Motor neuron (in vitro differentiated cells): ENCODE measurements around the gene DPM2. TPM values are rescaled to one million over a fixed set of nuclear protein-coding genes. Genes with fewer than 3 reads are reported as not detected.

Source experiments
- ATAC-seq, 8 experiments: fragments of 200-7000 bp; cut with Tn5 transposase; replicated peaks in 6 of 8; 2 replicates each; pipeline ENCODE4 v1.8.0; 2021; ENCODE audit warnings: mild to moderate bottlenecking in 8 of 8, moderate library complexity in 8 of 8
- H3K27ac ChIP-seq, 2 donors: fragments of 250-450 bp; sonication (Bioruptor Pico); 2 replicates each; pipeline ENCODE4 v1.9.0; 2021; ENCODE audit warnings: antibody characterized with exemption in 2 of 2, mild to moderate bottlenecking in 2 of 2, moderate library complexity in 1 of 2
- H3K4me1 ChIP-seq, 2 donors: fragments of 250-450 bp; sonication (Bioruptor Pico); replicated peaks in 1 of 2; 2 replicates each; pipeline ENCODE4 v1.6.1; 2021; ENCODE audit warnings: antibody characterized with exemption in 2 of 2, mild to moderate bottlenecking in 2 of 2, moderate library complexity in 1 of 2
- H3K4me3 ChIP-seq, 5 donors: fragments of 250-450 bp; sonication (Bioruptor Pico); 2 replicates each; pipeline ENCODE4 v1.9.0; 2021; ENCODE audit warnings: antibody characterized with exemption in 5 of 5, mild to moderate bottlenecking in 5 of 5, moderate library complexity in 4 of 5
- WGBS, 10 experiments: fragments of 450-650 bp; shearing (Covaris generic); methylation state at CpG; one replicate each; pipeline ENCODE4 v1.0.0; 2022; 5-methylcytosine and 5-hydroxymethylcytosine counted together
- in situ Hi-C, 9 experiments: fragments of 400-800 bp; cut with MboI; loops; one replicate each; pipeline ENCODE4 v1.15.0; 2021; ENCODE audit warnings: low sequenced_read_pairs in 9 of 9, low pct_unique_long_range_greater_than_20kb in 2 of 9; ENCODE audit not compliant: unreplicated experiment in 9 of 9
- total RNA-seq, 8 experiments: library from RNA; unstranded; fragments of 300-600 nt; gene quantifications; 2 replicates each; pipeline versions ENCODE4 v1.2.3 to v1.2.4, GENCODE V29; 2022

DPM2 gene
- total RNA-seq, 8 experiments from 2014 or later = 22.5 to 37.6 (median 28.8) TPM

- no peak overlapping the region for H3K27ac ChIP-seq
- H3K4me3 ChIP-seq = no peak overlapping the region
- no peak for ATAC-seq
- in situ Hi-C loops = loop anchor here in 2 of 9 experiments (5.0 to 25.0 kb wide), 2 partner anchors 84 to 89 kb away; no protein-coding TSS in a partner anchor
- peaks cover 18 to 20% of the 10 kb centered on the region in 2 donors for H3K4me1 ChIP-seq
- WGBS, 10 experiments = 50 to 100% (median 73%) methylated on average over 1 to 3 of the region's 17 CpGs; no CpG with 5 or more reads in 6 of the 10 experiments
These were observed 10.4 kb upstream of the DPM2 start for GRCh38 chr9:127947841-127948710.

GRCh38 chr9:127946728-127947127 is 9.1 kb upstream of the DPM2 start:
- Histone ChIP-seq H3K27ac (no peak overlapping the region), H3K4me3 (no peak overlapping the region), H3K4me1 (peaks cover 18 to 26% of the 10 kb centered on the region in 2 donors)
- no CpG with 5 or more reads among the region's 3 CpGs for WGBS, 10 experiments
- no peak for ATAC-seq
- in situ Hi-C loops = loop anchor here in 2 of 9 experiments (5.0 to 25.0 kb wide), 2 partner anchors 86 to 91 kb away; no protein-coding TSS in a partner anchor

- in situ Hi-C loops = loop anchor here in 2 of 9 experiments (5.0 to 25.0 kb wide), 2 partner anchors 86 to 91 kb away; no protein-coding TSS in a partner anchor
- Histone ChIP-seq H3K4me1 (peaks cover 13 to 21% of the 10 kb centered on the region in 2 donors), H3K27ac (no peak overlapping the region), H3K4me3 (no peak overlapping the region)
- WGBS, 10 experiments = 80 to 100% methylated on average over 1 of the region's 9 CpGs; no CpG with 5 or more reads in 8 of the 10 experiments
- no peak for ATAC-seq
These were observed 8.3 kb upstream of the DPM2 start for GRCh38 chr9:127945942-127946341.

- H3K27ac ChIP-seq = no peak overlapping the region
These were observed 7.7 kb upstream of the DPM2 start for GRCh38 chr9:127945338-127945737.

GRCh38 chr9:127944586-127945218 is 7.0 kb upstream of the DPM2 start:
- WGBS, 10 experiments = 81 to 100% (median 98%) methylated on average over 3 to 14 of the region's 38 CpGs; no CpG with 5 or more reads in 5 of the 10 experiments
- Histone ChIP-seq H3K27ac (no peak overlapping the region), H3K4me3 (no peak overlapping the region), H3K4me1 (peaks cover 1 to 9% of the 10 kb centered on the region in 2 donors)
- no peak for ATAC-seq
- in situ Hi-C loops = loop anchor here in 2 of 9 experiments (5.0 to 25.0 kb wide), 2 partner anchors 88 to 93 kb away; no protein-coding TSS in a partner anchor

More at GRCh38 chr9:127945338-127945737, 7.7 kb upstream of the DPM2 start:
- in situ Hi-C loops = loop anchor here in 2 of 9 experiments (5.0 to 25.0 kb wide), 2 partner anchors 87 to 92 kb away; no protein-coding TSS in a partner anchor
- Histone ChIP-seq H3K4me1 (peaks cover 7 to 15% of the 10 kb centered on the region in 2 donors), H3K4me3 (no peak overlapping the region)
- ATAC-seq = no peak
- WGBS, 10 experiments = 90% methylated on average over 2 of the region's 24 CpGs; no CpG with 5 or more reads in 9 of the 10 experiments

GRCh38 chr9:127943731-127944144 is 6.1 kb upstream of the DPM2 start:
- Histone ChIP-seq H3K4me1 (peaks cover 0 to 9% of the 10 kb centered on the region in 2 donors), H3K4me3 (no peak overlapping the region), H3K27ac (no peak overlapping the region)
- ATAC-seq = peak; percentile 66 to 94 (median 72)
- 0 to 100% (median 17%) methylated on average over 1 to 3 of the region's 13 CpGs; no CpG with 5 or more reads in 7 of the 10 experiments for WGBS, 10 experiments
- in situ Hi-C loops = loop anchor here in 1 of 9 experiments (25.0 kb wide), 1 partner anchor 94 kb away; no protein-coding TSS in a partner anchor

- ATAC-seq = peak in 3 of 8 experiments; percentile 1 to 6 (median 1)
- in situ Hi-C loops = loop anchor here in 1 of 9 experiments (25.0 kb wide), 1 partner anchor 94 kb away; no protein-coding TSS in a partner anchor
- no peak overlapping the region for H3K27ac ChIP-seq
These were observed 5.5 kb upstream of the DPM2 start for GRCh38 chr9:127943011-127943662.

GRCh38 chr9:127942216-127943010 is 4.8 kb upstream of the DPM2 start:
- peak; percentile 11 to 73 (median 56) for ATAC-seq
- 60% methylated on average over 1 of the region's 18 CpGs; no CpG with 5 or more reads in 9 of the 10 experiments for WGBS, 10 experiments
- H3K4me1 ChIP-seq = peaks cover 0 to 12% of the 10 kb centered on the region in 2 donors

More at GRCh38 chr9:127943011-127943662, 5.5 kb upstream of the DPM2 start:
- H3K4me3 ChIP-seq = no peak overlapping the region
- peaks cover 0 to 9% of the 10 kb centered on the region in 2 donors for H3K4me1 ChIP-seq
- 40 to 100% (median 55%) methylated on average over 1 to 4 of the region's 14 CpGs; no CpG with 5 or more reads in 5 of the 10 experiments for WGBS, 10 experiments

GRCh38 chr9:127941961-127942215 is 4.2 kb upstream of the DPM2 start:
- Histone ChIP-seq H3K4me1 (peaks cover under 1 to 12% of the 10 kb centered on the region in 2 donors), H3K4me3 (no peak overlapping the region), H3K27ac (no peak overlapping the region)
- WGBS, 10 experiments = 40 to 80% methylated on average over 1 of the region's 3 CpGs; no CpG with 5 or more reads in 8 of the 10 experiments
- in situ Hi-C loops = loop anchor here in 1 of 9 experiments (25.0 kb wide), 1 partner anchor 95 kb away; no protein-coding TSS in a partner anchor
- ATAC-seq = no peak

More at GRCh38 chr9:127942216-127943010, 4.8 kb upstream of the DPM2 start:
- Histone ChIP-seq H3K4me3 (no peak overlapping the region), H3K27ac (no peak overlapping the region)
- in situ Hi-C loops = loop anchor here in 1 of 9 experiments (25.0 kb wide), 1 partner anchor 95 kb away; no protein-coding TSS in a partner anchor

- Histone ChIP-seq H3K4me1 (peaks cover 7 to 18% of the 10 kb centered on the region in 2 donors), H3K4me3 (no peak overlapping the region), H3K27ac (no peak overlapping the region)
- ATAC-seq = no peak
- whole genome bisulfite sequencing, 10 experiments = 40 to 100% (median 90%) methylated on average over 1 to 10 of the region's 18 CpGs; no CpG with 5 or more reads in 1 of the 10 experiments
- in situ Hi-C loops = loop anchor here in 1 of 9 experiments (25.0 kb wide), 1 partner anchor 96 kb away; no protein-coding TSS in a partner anchor
These were observed 3.7 kb upstream of the DPM2 start for GRCh38 chr9:127941062-127941960.

- in situ Hi-C loops = loop anchor here in 1 of 9 experiments (25.0 kb wide), 1 partner anchor 97 kb away; no protein-coding TSS in a partner anchor
- Histone ChIP-seq H3K4me1 (peaks cover 9 to 21% of the 10 kb centered on the region in 2 donors), H3K27ac (no peak overlapping the region), H3K4me3 (no peak overlapping the region)
- no peak for ATAC-seq
- 67 to 100% (median 98%) methylated on average over 1 to 4 of the region's 4 CpGs for WGBS, 10 experiments
These were observed 2.9 kb upstream of the DPM2 start for GRCh38 chr9:127940593-127940992.
